BLaER1 (cell line): Measurements from ENCODE around the gene LRRC3.
A peak's percentile ranks its signal among the peaks of the same experiment; 100 is the strongest.

ENCODE experiments used
- H3K27ac ChIP-seq: shearing (Covaris generic); formaldehyde crosslinking; 2 replicates; pipeline ENCODE4 v1.8.1; 2022
- H3K27me3 ChIP-seq: shearing (Covaris generic); formaldehyde crosslinking; 2 replicates; pipeline ENCODE4 v1.8.1; 2022
- H3K36me3 ChIP-seq: shearing (Covaris generic); formaldehyde crosslinking; 2 replicates; pipeline ENCODE4 v1.8.1; 2022
- H3K4me1 ChIP-seq: shearing (Covaris generic); formaldehyde crosslinking; 2 replicates; pipeline ENCODE4 v1.8.1; 2022
- H3K4me2 ChIP-seq: shearing (Covaris generic); formaldehyde crosslinking; 2 replicates; pipeline ENCODE4 v1.8.1; 2022
- H3K4me3 ChIP-seq: shearing (Covaris generic); formaldehyde crosslinking; 2 replicates; pipeline ENCODE4 v1.8.1; 2022
- H3K9ac ChIP-seq: shearing (Covaris generic); formaldehyde crosslinking; 2 replicates; pipeline ENCODE4 v1.8.1; 2022
- H3K9me3 ChIP-seq: shearing (Covaris generic); formaldehyde crosslinking; 2 replicates; pipeline ENCODE4 v1.8.1; 2022
- H4K20me1 ChIP-seq: shearing (Covaris generic); formaldehyde crosslinking; 2 replicates; pipeline ENCODE4 v1.8.1; 2022
- Cebpa-rat ChIP-seq: shearing (Covaris generic); IDR thresholded peaks from 2 replicates; pipeline ENCODE4 v1.8.1; 2022

The LRRC3 gene

DNA sequence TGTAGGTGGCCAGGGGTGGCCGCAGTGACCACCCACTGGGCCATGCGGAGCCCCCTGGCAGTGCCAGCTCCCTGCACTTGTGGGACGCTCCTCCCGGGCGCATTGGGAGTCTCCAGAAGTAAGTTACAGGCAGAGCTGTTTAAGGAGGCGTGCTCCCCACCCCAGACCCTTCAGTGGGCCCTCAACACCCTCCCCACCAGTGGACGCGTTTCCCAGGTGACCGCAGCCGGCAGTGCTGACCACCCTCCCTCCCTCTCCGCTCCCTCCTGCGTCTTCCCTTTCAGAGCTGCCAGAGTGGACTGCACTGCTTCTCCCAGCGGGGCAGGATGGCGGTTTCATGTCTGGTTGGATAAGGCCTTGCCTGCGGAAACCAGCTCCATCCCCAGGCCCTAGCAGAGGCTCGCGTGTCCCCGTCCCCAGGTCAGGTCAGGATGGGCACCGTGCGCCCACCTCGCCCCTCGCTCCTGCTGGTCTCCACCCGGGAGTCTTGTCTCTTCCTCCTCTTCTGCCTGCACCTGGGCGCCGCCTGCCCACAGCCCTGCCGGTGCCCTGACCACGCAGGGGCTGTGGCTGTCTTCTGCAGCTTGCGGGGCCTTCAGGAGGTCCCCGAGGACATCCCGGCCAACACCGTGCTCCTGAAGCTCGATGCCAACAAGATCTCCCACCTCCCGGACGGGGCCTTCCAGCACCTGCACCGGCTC, 1.1 kb downstream of the LRRC3 start:
- Histone ChIP-seq H3K4me1 (peaks cover 39% of the 10 kb centered on the region), H3K27me3 (no peaks in the 10 kb centered on the region), H4K20me1 (no peaks in the 10 kb centered on the region), H3K36me3 (0 out of 2 replicates have a peak, but pooled peaks cover 8% of the 10 kb centered on the region), H3K4me2 (peak overlapping the region; percentile 82), H3K4me3 (peak overlapping the region; percentile 74), H3K9me3 (peaks cover 22% of the 10 kb centered on the region), H3K9ac (peak overlapping the region; percentile 59), H3K27ac (peak overlapping the region; percentile 56; the same call in 1 of the 2 replicates)
- no peak for TF ChIP-seq Cebpa-rat

GRCh38 chr21:44456915-44457736, 1.8 kb downstream of the LRRC3 start:
- Histone ChIP-seq H3K27me3 (no peaks in the 10 kb centered on the region), H4K20me1 (no peaks in the 10 kb centered on the region)

GRCh38 chr21:44458971-44459711, 3.8 kb downstream of the LRRC3 start:
- Histone ChIP-seq H3K4me2 (peak overlapping the region; percentile 49), H3K27me3 (no peaks in the 10 kb centered on the region), H3K36me3 (0 out of 2 replicates have a peak, but pooled peaks cover 8% of the 10 kb centered on the region), H3K4me3 (no peak overlapping the region), H3K9ac (no peak overlapping the region), H3K9me3 (peaks cover 6% of the 10 kb centered on the region), H3K4me1 (peaks cover 39% of the 10 kb centered on the region), H3K27ac (peak overlapping the region; percentile 42), H4K20me1 (no peaks in the 10 kb centered on the region)
- TF ChIP-seq Cebpa-rat, result no peak

More at GRCh38 chr21:44456915-44457736, 1.8 kb downstream of the LRRC3 start:
- H3K4me2 ChIP-seq, result peak overlapping the region; percentile 82
- no peak overlapping the region for H3K4me3 ChIP-seq
- no peak overlapping the region for H3K27ac ChIP-seq
- no peak for TF ChIP-seq Cebpa-rat
- 0 out of 2 replicates have a peak, but pooled peaks cover 8% of the 10 kb centered on the region for H3K36me3 ChIP-seq
- peaks cover 20% of the 10 kb centered on the region for H3K9me3 ChIP-seq
- H3K4me1 ChIP-seq, result peaks cover 39% of the 10 kb centered on the region
- H3K9ac ChIP-seq, result no peak overlapping the region

DNA sequence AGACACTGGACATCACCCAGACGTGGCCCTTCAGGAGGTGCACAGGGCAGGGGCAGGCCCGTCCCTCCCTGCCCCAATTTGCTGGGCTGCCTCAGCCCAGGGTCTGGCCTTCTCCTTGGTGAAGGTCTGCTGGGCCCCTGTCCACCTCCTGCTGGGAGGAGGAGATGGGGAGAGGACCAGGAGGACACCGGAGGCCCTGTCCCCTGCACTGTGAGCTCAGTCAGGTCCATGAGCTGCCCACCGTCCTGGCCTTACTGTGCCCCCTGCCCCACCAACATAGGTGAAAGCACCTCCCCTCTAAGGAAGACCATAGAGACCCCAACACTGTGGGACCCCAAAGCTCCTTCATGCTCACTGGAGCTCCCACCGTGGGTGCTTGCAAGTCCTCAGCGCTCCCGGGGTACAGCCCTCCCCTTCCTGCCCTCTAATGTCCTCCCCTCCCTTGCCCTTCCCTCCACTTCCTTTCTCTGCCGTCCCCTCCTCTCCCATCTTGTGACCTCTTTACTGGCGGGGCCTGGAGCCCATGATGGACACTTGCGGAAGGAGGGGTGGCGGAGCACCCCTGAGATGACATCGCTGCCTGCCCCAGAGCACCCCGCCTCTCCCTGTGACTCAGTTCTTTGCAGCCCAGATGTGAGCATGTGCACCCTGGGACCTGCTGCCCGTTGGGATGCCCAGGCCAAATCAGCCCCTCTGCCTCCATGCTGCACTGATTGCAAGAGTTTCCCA, 4.6 kb downstream of the LRRC3 start:
- H3K27ac ChIP-seq, result peak overlapping the region; percentile 42
- no peak overlapping the region for H3K4me3 ChIP-seq
- H3K27me3 ChIP-seq, result no peaks in the 10 kb centered on the region
- H4K20me1 ChIP-seq, result no peaks in the 10 kb centered on the region
- TF ChIP-seq Cebpa-rat, result no peak
- peak overlapping the region; percentile 49 for H3K4me2 ChIP-seq
- peaks cover 39% of the 10 kb centered on the region for H3K4me1 ChIP-seq
- no peak overlapping the region for H3K9ac ChIP-seq
- 0 out of 2 replicates have a peak, but pooled peaks cover 8% of the 10 kb centered on the region for H3K36me3 ChIP-seq
- no peaks in the 10 kb centered on the region for H3K9me3 ChIP-seq

- H3K9me3 ChIP-seq, result no peaks in the 10 kb centered on the region
These were observed 5.1 kb downstream of the LRRC3 start for GRCh38 chr21:44460441-44460755.

GRCh38 chr21:44461005-44461404, 5.7 kb downstream of the LRRC3 start:
- H3K4me2 ChIP-seq, result no peak overlapping the region
- H3K4me3 ChIP-seq, result no peak overlapping the region

More at GRCh38 chr21:44460441-44460755, 5.1 kb downstream of the LRRC3 start:
- no peak for TF ChIP-seq Cebpa-rat
- no peak overlapping the region for H3K9ac ChIP-seq
- no peak overlapping the region for H3K27ac ChIP-seq
- H3K4me2 ChIP-seq, result no peak overlapping the region
- H3K36me3 ChIP-seq, result 0 out of 2 replicates have a peak, but pooled peaks cover 8% of the 10 kb centered on the region
- no peaks in the 10 kb centered on the region for H4K20me1 ChIP-seq
- H3K4me1 ChIP-seq, result peaks cover 39% of the 10 kb centered on the region
- no peak overlapping the region for H3K4me3 ChIP-seq
- no peaks in the 10 kb centered on the region for H3K27me3 ChIP-seq

GRCh38 chr21:44461464-44462001, 6.2 kb downstream of the LRRC3 start:
- Histone ChIP-seq H4K20me1 (no peaks in the 10 kb centered on the region), H3K27me3 (no peaks in the 10 kb centered on the region), H3K4me3 (no peak overlapping the region), H3K9ac (no peak overlapping the region), H3K4me2 (no peak overlapping the region), H3K4me1 (peaks cover 31% of the 10 kb centered on the region), H3K9me3 (no peaks in the 10 kb centered on the region), H3K27ac (no peak overlapping the region), H3K36me3 (0 out of 2 replicates have a peak, but pooled peaks cover 8% of the 10 kb centered on the region)
- TF ChIP-seq Cebpa-rat, result no peak

More at GRCh38 chr21:44461005-44461404, 5.7 kb downstream of the LRRC3 start:
- no peaks in the 10 kb centered on the region for H3K9me3 ChIP-seq
- no peaks in the 10 kb centered on the region for H4K20me1 ChIP-seq
- H3K27ac ChIP-seq, result no peak overlapping the region
- 0 out of 2 replicates have a peak, but pooled peaks cover 8% of the 10 kb centered on the region for H3K36me3 ChIP-seq
- peaks cover 36% of the 10 kb centered on the region for H3K4me1 ChIP-seq
- H3K27me3 ChIP-seq, result no peaks in the 10 kb centered on the region
- H3K9ac ChIP-seq, result no peak overlapping the region
- TF ChIP-seq Cebpa-rat, result no peak

DNA sequence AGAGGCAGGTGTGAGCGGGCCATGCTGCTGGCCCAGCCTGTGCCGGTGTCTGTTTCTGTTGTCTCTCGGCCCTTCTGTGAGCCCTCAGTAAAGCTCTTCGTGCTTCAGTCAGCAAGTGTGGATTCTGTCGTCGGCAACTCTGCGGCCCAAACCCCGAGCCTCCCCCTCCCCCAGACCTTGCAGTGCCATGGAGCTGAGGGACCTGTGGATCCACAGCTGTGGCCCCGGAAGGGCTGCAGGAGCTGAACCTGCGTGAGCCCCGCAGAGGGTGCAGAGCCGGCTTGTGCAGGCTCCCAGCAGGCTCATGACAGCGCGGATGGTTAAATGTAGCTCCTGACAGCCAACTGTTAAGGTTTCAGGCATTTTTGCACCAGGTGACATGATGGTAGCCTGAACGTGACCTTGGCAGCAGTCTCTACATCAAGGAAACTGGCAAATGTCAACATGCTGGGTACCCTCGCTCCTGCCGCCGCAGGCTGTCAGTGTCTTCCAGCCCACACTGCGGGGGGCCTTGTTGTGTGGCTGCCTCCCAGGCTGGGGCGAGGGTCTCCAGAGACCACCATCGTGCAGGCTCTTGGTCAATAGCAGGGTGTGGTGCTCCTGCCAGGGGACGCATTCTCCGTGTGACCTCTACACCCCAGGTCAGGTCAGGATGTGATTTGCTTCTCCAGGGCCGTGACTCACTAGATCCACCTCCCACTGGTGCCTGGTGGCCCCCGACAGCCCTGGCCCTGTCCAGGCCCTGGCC, 7.0 kb downstream of the LRRC3 start:
- H3K27ac ChIP-seq, result no peak overlapping the region
- no peak overlapping the region for H3K9ac ChIP-seq
- no peak for TF ChIP-seq Cebpa-rat
- 0 out of 2 replicates have a peak, but pooled peaks cover 3% of the 10 kb centered on the region for H3K36me3 ChIP-seq
- no peak overlapping the region for H3K4me2 ChIP-seq
- peaks cover 25% of the 10 kb centered on the region for H3K4me1 ChIP-seq
- no peaks in the 10 kb centered on the region for H4K20me1 ChIP-seq
- H3K4me3 ChIP-seq, result no peak overlapping the region
- H3K27me3 ChIP-seq, result no peaks in the 10 kb centered on the region
- H3K9me3 ChIP-seq, result no peaks in the 10 kb centered on the region
